ENCODE measurements around the gene SLC38A11. TPM values are rescaled to one million over a fixed set of nuclear protein-coding genes. Genes with fewer than 3 reads are reported as not detected.

The SLC38A11 gene
- total and polyA plus RNA-seq, 2 of the 13 experiments (the other 11 are each of a cell fraction or from before 2014, with no cell fraction given), result 14.0 to 14.3 TPM

DNA sequence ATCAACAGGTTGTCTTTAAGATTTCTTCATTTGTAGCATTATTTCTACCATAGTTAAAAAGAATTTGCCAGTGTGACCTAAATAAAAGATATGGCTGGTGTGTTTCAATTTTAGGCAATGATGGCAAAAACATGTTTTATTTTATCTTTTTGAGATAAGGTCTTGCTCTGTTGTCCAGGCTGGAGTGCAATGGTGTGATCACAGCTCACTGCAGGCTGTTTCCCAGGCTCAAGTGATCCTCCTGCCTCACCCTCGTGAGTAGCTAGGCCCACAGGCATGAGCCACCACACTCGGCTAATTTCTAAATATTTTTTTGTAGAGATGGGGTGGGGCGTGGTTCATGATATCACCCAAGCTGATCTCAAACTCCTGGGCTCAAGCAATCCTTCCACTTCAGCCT is 66.7 kb downstream of the SLC38A11 start (continued):
- TF ChIP-seq, protein P1, sequence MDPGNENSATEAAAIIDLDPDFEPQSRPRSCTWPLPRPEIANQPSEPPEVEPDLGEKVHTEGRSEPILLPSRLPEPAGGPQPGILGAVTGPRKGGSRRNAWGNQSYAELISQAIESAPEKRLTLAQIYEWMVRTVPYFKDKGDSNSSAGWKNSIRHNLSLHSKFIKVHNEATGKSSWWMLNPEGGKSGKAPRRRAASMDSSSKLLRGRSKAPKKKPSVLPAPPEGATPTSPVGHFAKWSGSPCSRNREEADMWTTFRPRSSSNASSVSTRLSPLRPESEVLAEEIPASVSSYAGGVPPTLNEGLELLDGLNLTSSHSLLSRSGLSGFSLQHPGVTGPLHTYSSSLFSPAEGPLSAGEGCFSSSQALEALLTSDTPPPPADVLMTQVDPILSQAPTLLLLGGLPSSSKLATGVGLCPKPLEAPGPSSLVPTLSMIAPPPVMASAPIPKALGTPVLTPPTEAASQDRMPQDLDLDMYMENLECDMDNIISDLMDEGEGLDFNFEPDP (CRISPR knock-in tag; conservative IDR thresholded peaks at IDR 0.05), result no peak
- no peak for TF ChIP-seq CBX1 (IDR thresholded peaks at IDR 0.05; ENCODE audit: low read depth)
- TF ChIP-seq, protein P2, sequence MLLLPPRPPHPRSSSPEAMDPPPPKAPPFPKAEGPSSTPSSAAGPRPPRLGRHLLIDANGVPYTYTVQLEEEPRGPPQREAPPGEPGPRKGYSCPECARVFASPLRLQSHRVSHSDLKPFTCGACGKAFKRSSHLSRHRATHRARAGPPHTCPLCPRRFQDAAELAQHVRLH (CRISPR knock-in tag; IDR thresholded peaks at IDR 0.05; ENCODE audit: borderline replicate concordance, low read depth), result 0 out of 2 replicates have a peak, but pooled peaks have one; percentile 27
- no peak for TF ChIP-seq YY1 (IDR thresholded peaks at IDR 0.05; ENCODE audit: insufficient read depth, insufficient replicate concordance, low read depth, low read length)
- no peak for TF ChIP-seq ZNF773 (CRISPR knock-in tag; IDR thresholded peaks at IDR 0.05; ENCODE audit: borderline replicate concordance)
- TF ChIP-seq MLLT10 (CRISPR knock-in tag; IDR thresholded peaks at IDR 0.05), result no peak
- TF ChIP-seq HOXA5 (CRISPR knock-in tag; IDR thresholded peaks at IDR 0.05), result no peak
- TF ChIP-seq SP5 (CRISPR knock-in tag; IDR thresholded peaks at IDR 0.05; ENCODE audit: borderline replicate concordance, low read depth), result no peak
- TF ChIP-seq, protein P3, sequence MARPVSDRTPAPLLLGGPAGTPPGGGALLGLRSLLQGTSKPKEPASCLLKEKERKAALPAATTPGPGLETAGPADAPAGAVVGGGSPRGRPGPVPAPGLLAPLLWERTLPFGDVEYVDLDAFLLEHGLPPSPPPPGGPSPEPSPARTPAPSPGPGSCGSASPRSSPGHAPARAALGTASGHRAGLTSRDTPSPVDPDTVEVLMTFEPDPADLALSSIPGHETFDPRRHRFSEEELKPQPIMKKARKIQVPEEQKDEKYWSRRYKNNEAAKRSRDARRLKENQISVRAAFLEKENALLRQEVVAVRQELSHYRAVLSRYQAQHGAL (CRISPR knock-in tag; IDR thresholded peaks at IDR 0.05; ENCODE audit: not compliant biosample characterization), result no peak
- TF ChIP-seq, protein P4, sequence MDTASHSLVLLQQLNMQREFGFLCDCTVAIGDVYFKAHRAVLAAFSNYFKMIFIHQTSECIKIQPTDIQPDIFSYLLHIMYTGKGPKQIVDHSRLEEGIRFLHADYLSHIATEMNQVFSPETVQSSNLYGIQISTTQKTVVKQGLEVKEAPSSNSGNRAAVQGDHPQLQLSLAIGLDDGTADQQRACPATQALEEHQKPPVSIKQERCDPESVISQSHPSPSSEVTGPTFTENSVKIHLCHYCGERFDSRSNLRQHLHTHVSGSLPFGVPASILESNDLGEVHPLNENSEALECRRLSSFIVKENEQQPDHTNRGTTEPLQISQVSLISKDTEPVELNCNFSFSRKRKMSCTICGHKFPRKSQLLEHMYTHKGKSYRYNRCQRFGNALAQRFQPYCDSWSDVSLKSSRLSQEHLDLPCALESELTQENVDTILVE (CRISPR knock-in tag; IDR thresholded peaks at IDR 0.05), result no peak
- no peak for TF ChIP-seq ZNF138 (CRISPR knock-in tag; IDR thresholded peaks at IDR 0.05; ENCODE audit: low read depth)
- TF ChIP-seq ZMYM3 (CRISPR knock-in tag; IDR thresholded peaks at IDR 0.05), result 0 out of 2 replicates have a peak, but pooled peaks have one; percentile 22
- 0 out of 2 replicates have a peak, but pooled peaks have one; percentile 42 for TF ChIP-seq ARID2 (CRISPR knock-in tag; IDR thresholded peaks at IDR 0.05; ENCODE audit: borderline replicate concordance)
- no peak for TF ChIP-seq SUZ12 (IDR thresholded peaks at IDR 0.05; ENCODE audit: low read depth, low read length)
- TF ChIP-seq MAZ (IDR thresholded peaks at IDR 0.05; ENCODE audit: borderline replicate concordance, low read depth, low read length), result no peak
- no peak for TF ChIP-seq MAZ (CRISPR knock-in tag; IDR thresholded peaks at IDR 0.05; ENCODE audit: low read depth)
- TF ChIP-seq, protein P5, sequence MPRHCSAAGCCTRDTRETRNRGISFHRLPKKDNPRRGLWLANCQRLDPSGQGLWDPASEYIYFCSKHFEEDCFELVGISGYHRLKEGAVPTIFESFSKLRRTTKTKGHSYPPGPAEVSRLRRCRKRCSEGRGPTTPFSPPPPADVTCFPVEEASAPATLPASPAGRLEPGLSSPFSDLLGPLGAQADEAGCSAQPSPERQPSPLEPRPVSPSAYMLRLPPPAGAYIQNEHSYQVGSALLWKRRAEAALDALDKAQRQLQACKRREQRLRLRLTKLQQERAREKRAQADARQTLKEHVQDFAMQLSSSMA (CRISPR knock-in tag; IDR thresholded peaks at IDR 0.05), result no peak
- no peak for TF ChIP-seq ZNF12 (CRISPR knock-in tag; IDR thresholded peaks at IDR 0.05)
- TF ChIP-seq, protein P6, sequence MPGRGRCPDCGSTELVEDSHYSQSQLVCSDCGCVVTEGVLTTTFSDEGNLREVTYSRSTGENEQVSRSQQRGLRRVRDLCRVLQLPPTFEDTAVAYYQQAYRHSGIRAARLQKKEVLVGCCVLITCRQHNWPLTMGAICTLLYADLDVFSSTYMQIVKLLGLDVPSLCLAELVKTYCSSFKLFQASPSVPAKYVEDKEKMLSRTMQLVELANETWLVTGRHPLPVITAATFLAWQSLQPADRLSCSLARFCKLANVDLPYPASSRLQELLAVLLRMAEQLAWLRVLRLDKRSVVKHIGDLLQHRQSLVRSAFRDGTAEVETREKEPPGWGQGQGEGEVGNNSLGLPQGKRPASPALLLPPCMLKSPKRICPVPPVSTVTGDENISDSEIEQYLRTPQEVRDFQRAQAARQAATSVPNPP (CRISPR knock-in tag; IDR thresholded peaks at IDR 0.05), result no peak
- no peak for TF ChIP-seq ZNF572 (CRISPR knock-in tag; IDR thresholded peaks at IDR 0.05)

All from HepG2 (cell line).